ENCODE measurements around the gene LIPA. TPM values are rescaled to one million over a fixed set of nuclear protein-coding genes. Genes with fewer than 3 reads are reported as not detected.

Gene LIPA
- total and polyA plus RNA-seq, 9 of the 15 experiments (the other 6 are each of a cell fraction or from before 2014, with no cell fraction given): 0.07 to 0.40 (median 0.15) TPM; not detected in 1

- TF ChIP-seq PHF21A (IDR thresholded peaks at IDR 0.05; ENCODE audit: borderline replicate concordance, low read depth) (no peak), WHSC1 (IDR thresholded peaks at IDR 0.05; ENCODE audit: low read length) (no peak), BRD9 (IDR thresholded peaks at IDR 0.05; ENCODE audit: low read depth, partially characterized antibody) (no peak), SMARCB1 (IDR thresholded peaks at IDR 0.05; ENCODE audit: insufficient read length, low read depth) (no peak)
These were observed 29.7 kb downstream of the LIPA start (continued) for GRCh38 chr10:89221919-89222318.

DNA sequence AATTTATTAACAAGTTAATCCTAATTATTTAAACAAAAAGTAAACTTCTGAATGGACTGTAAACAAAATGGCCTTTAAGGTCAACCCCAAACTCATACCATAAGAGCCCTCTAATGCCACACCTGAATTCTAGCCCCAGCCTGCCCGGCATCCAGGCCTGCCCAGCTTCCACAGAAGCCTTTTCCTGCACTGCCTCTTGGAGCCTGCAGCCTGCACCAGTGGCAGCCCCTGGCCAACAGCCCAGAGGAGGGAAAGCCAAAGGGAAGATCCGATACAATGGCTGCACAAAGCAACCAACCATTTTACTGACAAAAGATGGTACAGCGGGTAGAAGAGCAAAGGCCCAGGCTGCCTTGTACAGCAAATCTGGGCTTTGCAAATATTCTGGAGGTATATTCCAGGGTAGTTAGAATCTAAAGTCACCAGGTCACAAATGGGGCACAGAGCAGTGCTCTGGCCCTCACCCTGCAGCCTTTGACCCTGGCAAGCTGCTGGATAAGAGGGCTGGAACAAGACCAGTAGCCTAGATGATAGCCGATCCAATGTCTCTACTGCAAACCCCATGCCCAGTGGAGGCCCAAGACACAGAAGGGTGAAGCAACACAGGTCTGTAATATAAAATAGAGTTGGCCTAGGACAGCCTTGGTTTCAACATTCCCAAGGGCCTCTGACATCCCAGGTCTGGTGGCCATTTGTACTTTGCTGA, 31.9 kb downstream of the LIPA start:
- Histone ChIP-seq H3K9ac (ENCODE audit: insufficient read depth in 1 of 2, low read depth in 2 of 2, low read length in 2 of 2) (no peak overlapping the region), H3K27me3 (ENCODE audit: control insufficient read depth in 2 of 2, insufficient read depth in 2 of 2, low read length in 2 of 2) (peaks cover 0 to 4% of the 10 kb centered on the region in 2 experiments; a peak in 2 of 5 replicates), H3K27ac (ENCODE audit: extremely low read depth, low read depth, low read length) (no peak overlapping the region), H2AFZ (ENCODE audit: low read depth, low read length) (no peak overlapping the region), H4K20me1 (replicated peaks; ENCODE audit: control insufficient read depth, insufficient read depth, low read length) (no peaks in the 10 kb centered on the region), H3K4me3 (no peak overlapping the region), H3K4me2 (ENCODE audit: insufficient read depth, low read length) (no peak overlapping the region), H3K79me2 (ENCODE audit: control insufficient read depth, insufficient read depth, low read length) (no peaks in the 10 kb centered on the region), H3K36me3 (ENCODE audit: control insufficient read depth, insufficient read depth, low read length) (no peaks in the 10 kb centered on the region), H3K9me3 (replicated peaks; ENCODE audit: control insufficient read depth, insufficient read depth, low read depth, low read length) (no peaks in the 10 kb centered on the region), H3K4me1 (replicated peaks in 1 of 2; ENCODE audit: control insufficient read depth in 2 of 2, insufficient read depth in 2 of 2, low read length in 2 of 2) (no peaks in the 10 kb centered on the region), H3K9me1 (ENCODE audit: control insufficient read depth, insufficient read depth, low read length) (no peaks in the 10 kb centered on the region)
- DNase-seq (ENCODE audit: extremely low read depth in 1 of 4, low spot score in 3 of 4) (no peak), ATAC-seq (no peak), FAIRE-seq (no peak)
- intact Hi-C loops (cut with micrococcal nuclease): no loop called here
- WGBS (ENCODE audit: insufficient coverage, low coverage, missing lambda C conversion rate): 9% methylated on average over 3 of the region's 4 CpGs
- in situ Hi-C loops (cut with MboI): loop anchor here (5.0 to 10.0 kb wide), 2 partner anchors 195 to 277 kb away; no protein-coding TSS in a partner anchor
- POLR2A ChIA-PET: no interaction called here
- CTCF ChIA-PET (ENCODE audit: low intra/inter-chr PET ratio): interaction anchor here (0.6 kb wide), 1 partner anchor 283 kb away, joined by 3 read pairs; no protein-coding TSS in a partner anchor
- BruUV-seq (replicated peaks): no TSS peak
- TF ChIP-seq FOXK1 (CRISPR knock-in tag; IDR thresholded peaks at IDR 0.05; ENCODE audit: borderline replicate concordance): no peak
- TF ChIP-seq MBD2 (IDR thresholded peaks at IDR 0.05; ENCODE audit: borderline replicate concordance, low read depth): no peak
- TF ChIP-seq, protein P1, sequence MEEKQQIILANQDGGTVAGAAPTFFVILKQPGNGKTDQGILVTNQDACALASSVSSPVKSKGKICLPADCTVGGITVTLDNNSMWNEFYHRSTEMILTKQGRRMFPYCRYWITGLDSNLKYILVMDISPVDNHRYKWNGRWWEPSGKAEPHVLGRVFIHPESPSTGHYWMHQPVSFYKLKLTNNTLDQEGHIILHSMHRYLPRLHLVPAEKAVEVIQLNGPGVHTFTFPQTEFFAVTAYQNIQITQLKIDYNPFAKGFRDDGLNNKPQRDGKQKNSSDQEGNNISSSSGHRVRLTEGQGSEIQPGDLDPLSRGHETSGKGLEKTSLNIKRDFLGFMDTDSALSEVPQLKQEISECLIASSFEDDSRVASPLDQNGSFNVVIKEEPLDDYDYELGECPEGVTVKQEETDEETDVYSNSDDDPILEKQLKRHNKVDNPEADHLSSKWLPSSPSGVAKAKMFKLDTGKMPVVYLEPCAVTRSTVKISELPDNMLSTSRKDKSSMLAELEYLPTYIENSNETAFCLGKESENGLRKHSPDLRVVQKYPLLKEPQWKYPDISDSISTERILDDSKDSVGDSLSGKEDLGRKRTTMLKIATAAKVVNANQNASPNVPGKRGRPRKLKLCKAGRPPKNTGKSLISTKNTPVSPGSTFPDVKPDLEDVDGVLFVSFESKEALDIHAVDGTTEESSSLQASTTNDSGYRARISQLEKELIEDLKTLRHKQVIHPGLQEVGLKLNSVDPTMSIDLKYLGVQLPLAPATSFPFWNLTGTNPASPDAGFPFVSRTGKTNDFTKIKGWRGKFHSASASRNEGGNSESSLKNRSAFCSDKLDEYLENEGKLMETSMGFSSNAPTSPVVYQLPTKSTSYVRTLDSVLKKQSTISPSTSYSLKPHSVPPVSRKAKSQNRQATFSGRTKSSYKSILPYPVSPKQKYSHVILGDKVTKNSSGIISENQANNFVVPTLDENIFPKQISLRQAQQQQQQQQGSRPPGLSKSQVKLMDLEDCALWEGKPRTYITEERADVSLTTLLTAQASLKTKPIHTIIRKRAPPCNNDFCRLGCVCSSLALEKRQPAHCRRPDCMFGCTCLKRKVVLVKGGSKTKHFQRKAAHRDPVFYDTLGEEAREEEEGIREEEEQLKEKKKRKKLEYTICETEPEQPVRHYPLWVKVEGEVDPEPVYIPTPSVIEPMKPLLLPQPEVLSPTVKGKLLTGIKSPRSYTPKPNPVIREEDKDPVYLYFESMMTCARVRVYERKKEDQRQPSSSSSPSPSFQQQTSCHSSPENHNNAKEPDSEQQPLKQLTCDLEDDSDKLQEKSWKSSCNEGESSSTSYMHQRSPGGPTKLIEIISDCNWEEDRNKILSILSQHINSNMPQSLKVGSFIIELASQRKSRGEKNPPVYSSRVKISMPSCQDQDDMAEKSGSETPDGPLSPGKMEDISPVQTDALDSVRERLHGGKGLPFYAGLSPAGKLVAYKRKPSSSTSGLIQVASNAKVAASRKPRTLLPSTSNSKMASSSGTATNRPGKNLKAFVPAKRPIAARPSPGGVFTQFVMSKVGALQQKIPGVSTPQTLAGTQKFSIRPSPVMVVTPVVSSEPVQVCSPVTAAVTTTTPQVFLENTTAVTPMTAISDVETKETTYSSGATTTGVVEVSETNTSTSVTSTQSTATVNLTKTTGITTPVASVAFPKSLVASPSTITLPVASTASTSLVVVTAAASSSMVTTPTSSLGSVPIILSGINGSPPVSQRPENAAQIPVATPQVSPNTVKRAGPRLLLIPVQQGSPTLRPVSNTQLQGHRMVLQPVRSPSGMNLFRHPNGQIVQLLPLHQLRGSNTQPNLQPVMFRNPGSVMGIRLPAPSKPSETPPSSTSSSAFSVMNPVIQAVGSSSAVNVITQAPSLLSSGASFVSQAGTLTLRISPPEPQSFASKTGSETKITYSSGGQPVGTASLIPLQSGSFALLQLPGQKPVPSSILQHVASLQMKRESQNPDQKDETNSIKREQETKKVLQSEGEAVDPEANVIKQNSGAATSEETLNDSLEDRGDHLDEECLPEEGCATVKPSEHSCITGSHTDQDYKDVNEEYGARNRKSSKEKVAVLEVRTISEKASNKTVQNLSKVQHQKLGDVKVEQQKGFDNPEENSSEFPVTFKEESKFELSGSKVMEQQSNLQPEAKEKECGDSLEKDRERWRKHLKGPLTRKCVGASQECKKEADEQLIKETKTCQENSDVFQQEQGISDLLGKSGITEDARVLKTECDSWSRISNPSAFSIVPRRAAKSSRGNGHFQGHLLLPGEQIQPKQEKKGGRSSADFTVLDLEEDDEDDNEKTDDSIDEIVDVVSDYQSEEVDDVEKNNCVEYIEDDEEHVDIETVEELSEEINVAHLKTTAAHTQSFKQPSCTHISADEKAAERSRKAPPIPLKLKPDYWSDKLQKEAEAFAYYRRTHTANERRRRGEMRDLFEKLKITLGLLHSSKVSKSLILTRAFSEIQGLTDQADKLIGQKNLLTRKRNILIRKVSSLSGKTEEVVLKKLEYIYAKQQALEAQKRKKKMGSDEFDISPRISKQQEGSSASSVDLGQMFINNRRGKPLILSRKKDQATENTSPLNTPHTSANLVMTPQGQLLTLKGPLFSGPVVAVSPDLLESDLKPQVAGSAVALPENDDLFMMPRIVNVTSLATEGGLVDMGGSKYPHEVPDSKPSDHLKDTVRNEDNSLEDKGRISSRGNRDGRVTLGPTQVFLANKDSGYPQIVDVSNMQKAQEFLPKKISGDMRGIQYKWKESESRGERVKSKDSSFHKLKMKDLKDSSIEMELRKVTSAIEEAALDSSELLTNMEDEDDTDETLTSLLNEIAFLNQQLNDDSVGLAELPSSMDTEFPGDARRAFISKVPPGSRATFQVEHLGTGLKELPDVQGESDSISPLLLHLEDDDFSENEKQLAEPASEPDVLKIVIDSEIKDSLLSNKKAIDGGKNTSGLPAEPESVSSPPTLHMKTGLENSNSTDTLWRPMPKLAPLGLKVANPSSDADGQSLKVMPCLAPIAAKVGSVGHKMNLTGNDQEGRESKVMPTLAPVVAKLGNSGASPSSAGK (IDR thresholded peaks at IDR 0.05): no peak
- no peak for TF ChIP-seq PPARD (CRISPR knock-in tag; IDR thresholded peaks at IDR 0.05)

Data from K562 (cell line).